ENCODE data around the gene ZNF574. TPM values are rescaled to one million over a fixed set of nuclear protein-coding genes. Genes with fewer than 3 reads are reported as not detected.

ZNF574 gene
- total and polyA plus RNA-seq, 2 of the 8 experiments (the other 6 are each of a cell fraction or from before 2014, with no cell fraction given) = 27.0 to 38.8 TPM

- FAIRE-seq = no peak
- H4K20me1 ChIP-seq (replicated peaks in 1 of 2; ENCODE audit: control insufficient read depth in 1 of 2, insufficient read depth in 2 of 2, low read length in 2 of 2) = peaks cover 28 to 49% of the 10 kb centered on the region in 2 experiments
- no peak overlapping the region for H3K4ac ChIP-seq (replicated peaks; ENCODE audit: insufficient read length, low read depth, low read length)
- TF ChIP-seq RFX5 (IDR thresholded peaks at IDR 0.05; ENCODE audit: borderline replicate concordance, low read depth, low read length) = no peak
- no peak for TF ChIP-seq EP300 (IDR thresholded peaks at IDR 0.05; ENCODE audit: borderline replicate concordance in 1 of 2, low read depth in 2 of 2, low read length in 2 of 2)
- TF ChIP-seq CBX5 (IDR thresholded peaks at IDR 0.05; ENCODE audit: low read depth, low read length) = no peak
- TF ChIP-seq, protein P1, sequence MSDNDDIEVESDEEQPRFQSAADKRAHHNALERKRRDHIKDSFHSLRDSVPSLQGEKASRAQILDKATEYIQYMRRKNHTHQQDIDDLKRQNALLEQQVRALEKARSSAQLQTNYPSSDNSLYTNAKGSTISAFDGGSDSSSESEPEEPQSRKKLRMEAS (IDR thresholded peaks at IDR 0.05) = no peak
- TF ChIP-seq CBX8 (IDR thresholded peaks at IDR 0.05; ENCODE audit: borderline replicate concordance, low read depth, low read length) = no peak
- no peak for TF ChIP-seq CREB1 (IDR thresholded peaks at IDR 0.05)
- TF ChIP-seq JUND (IDR thresholded peaks at IDR 0.05; ENCODE audit: low read length) = no peak
- TF ChIP-seq CEBPB (IDR thresholded peaks at IDR 0.05; ENCODE audit: low read depth, low read length) = no peak
- no peak for TF ChIP-seq HDAC2 (IDR thresholded peaks at IDR 0.05; ENCODE audit: borderline replicate concordance in 1 of 2, low read depth in 2 of 2, low read length in 2 of 2)
- TF ChIP-seq SIX5 (IDR thresholded peaks at IDR 0.05; ENCODE audit: low read depth, low read length) = no peak
- TF ChIP-seq CTBP2 (IDR thresholded peaks at IDR 0.05; ENCODE audit: borderline replicate concordance, insufficient read depth, insufficient read length, low read length) = no peak
These were observed 4.2 kb downstream of the ZNF574 start for GRCh38 chr19:42079886-42080763.

More at GRCh38 chr19:42079886-42080763, 4.2 kb downstream of the ZNF574 start:
- ChIA-PET POLR2A (ENCODE audit: partially characterized antibody) (interaction anchor here (1.4 to 4.1 kb wide), 7 partner anchors 10 to 207 kb away, joined by 3 to 13 read pairs (median 6); partner anchors contain the start of gene GRIK5), CTCF (ENCODE audit: partially characterized antibody) (interaction anchor here (1.1 to 2.8 kb wide), 4 partner anchors 14 to 104 kb away, joined by 3 to 12 read pairs (median 5); no protein-coding TSS in a partner anchor)
- no peak overlapping the region for H3K23ac ChIP-seq (ENCODE audit: insufficient read length)
- no peak overlapping the region for H2BK15ac ChIP-seq (ENCODE audit: low read length)
- H3K9ac ChIP-seq (replicated peaks in 1 of 4; ENCODE audit: extremely low read depth in 1 of 4, low read depth in 3 of 4, low read length in 3 of 4) = no peak overlapping the region
- peaks cover 18% of the 10 kb centered on the region for H3K23me2 ChIP-seq (ENCODE audit: low read depth, low read length)
- H3K36me3 ChIP-seq (ENCODE audit: control insufficient read depth in 2 of 4, insufficient read depth in 4 of 4, low read length in 3 of 4) = peaks cover 17 to 38% (median 35%) of the 10 kb centered on the region in 4 experiments; a peak in 7 of 8 replicates
- H3K79me2 ChIP-seq (ENCODE audit: control insufficient read depth in 1 of 2, insufficient read depth in 2 of 2, low read length in 2 of 2) = peaks cover 22 to 41% of the 10 kb centered on the region in 2 experiments
- no peaks in the 10 kb centered on the region for H3K27me3 ChIP-seq (replicated peaks in 1 of 4; ENCODE audit: control insufficient read depth in 3 of 4, extremely low read depth in 1 of 4, insufficient read depth in 3 of 4, low read length in 3 of 4)
- H2BK20ac ChIP-seq (ENCODE audit: low read length) = no peak overlapping the region
- no peak overlapping the region for H2AFZ ChIP-seq (ENCODE audit: low read length)
- H4K8ac ChIP-seq (ENCODE audit: extremely low read depth, insufficient read depth, low read length) = no peak overlapping the region; the same call in 1 of the 2 replicates
- H3K4me3 ChIP-seq (ENCODE audit: extremely low read depth in 1 of 4, insufficient read depth in 2 of 4, low read depth in 3 of 4, low read length in 4 of 4) = no peak overlapping the region
- no peak overlapping the region for H4K5ac ChIP-seq (ENCODE audit: insufficient read length, low read depth, low read length)
- no peak overlapping the region for H2AK5ac ChIP-seq (ENCODE audit: low read depth, low read length)
- H2BK12ac ChIP-seq (ENCODE audit: low read depth, low read length) = no peak overlapping the region
- DNase-seq (ENCODE audit: low read depth in 1 of 2, low spot score in 2 of 2) = no peak
- WGBS, 2 experiments (ENCODE audit: extremely low coverage in 1 of 2, insufficient coverage in 1 of 2, insufficient read length in 1 of 2, insufficient replicate concordance in 2 of 2, low coverage in 1 of 2, low lambda C conversion rate in 2 of 2, missing lambda C conversion rate in 1 of 2) = 93% methylated on average over 42 of the region's 44 CpGs; no CpG with 5 or more reads in 1 of the 2 experiments
- no peaks in the 10 kb centered on the region for H3K9me3 ChIP-seq (ENCODE audit: insufficient read depth in 2 of 2, low read depth in 1 of 2, low read length in 1 of 2)
- no peak overlapping the region for H3K14ac ChIP-seq (ENCODE audit: insufficient read length)
- no peak overlapping the region for H3K27ac ChIP-seq (ENCODE audit: low read depth, low read length)
- peaks cover 0 to 2% (median 1%) of the 10 kb centered on the region in 4 experiments; a peak in 5 of 7 replicates for H3K4me1 ChIP-seq (replicated peaks in 1 of 4; ENCODE audit: control insufficient read depth in 3 of 4, insufficient read depth in 4 of 4, low read length in 3 of 4)
- peaks cover 15% of the 10 kb centered on the region for H3K79me1 ChIP-seq (ENCODE audit: low read depth, low read length)
- H3K4me2 ChIP-seq (ENCODE audit: insufficient read depth in 1 of 2, low read depth in 2 of 2, low read length in 2 of 2) = no peak overlapping the region
- H2BK120ac ChIP-seq (replicated peaks; ENCODE audit: low read depth, low read length) = no peak overlapping the region
- H3K18ac ChIP-seq (ENCODE audit: extremely low read depth, low read length) = no peak overlapping the region
- H2BK5ac ChIP-seq (ENCODE audit: low read depth, low read length) = no peak overlapping the region
- H3K56ac ChIP-seq (replicated peaks; ENCODE audit: insufficient read length, low read depth, low read length) = no peak overlapping the region
- no peak overlapping the region for H4K91ac ChIP-seq (replicated peaks; ENCODE audit: insufficient read length, low read length)
